ENCODE data around the gene IRF6. TPM values are rescaled to one million over a fixed set of nuclear protein-coding genes. Genes with fewer than 3 reads are reported as not detected.
"Not testable (repeated sequence)": the region's sequence is repeated elsewhere in the genome, so short reads cannot be mapped to it uniquely, and the experiment has no call there.

IRF6 gene
- total and polyA plus RNA-seq, 2 donors (not counting 1 experiment from before 2014, with no cell fraction given) = 0.66 to 1.00 TPM

GRCh38 chr1:209800984-209801834 lies 4.7 kb downstream of the IRF6 start:
- Histone ChIP-seq H3K4me3 (replicated peaks in 1 of 4; ENCODE audit: control extremely low read depth in 1 of 4, insufficient read depth in 1 of 4, low read depth in 3 of 4, low read length in 4 of 4) (no peak overlapping the region), H3K36me3 (ENCODE audit: control insufficient read depth, insufficient read depth, low read length) (no peaks in the 10 kb centered on the region), H4K20me1 (ENCODE audit: control insufficient read depth, extremely low read depth, insufficient read depth, low read length) (no peaks in the 10 kb centered on the region), H3K9me3 (ENCODE audit: control insufficient read depth, insufficient read depth, low read depth, low read length) (no peaks in the 10 kb centered on the region), H3K27me3 (ENCODE audit: control insufficient read depth, insufficient read depth, low read length) (peaks cover 4% of the 10 kb centered on the region), H3K4me2 (ENCODE audit: extremely low read depth, insufficient read depth, low read length) (no peak overlapping the region), H2AFZ (ENCODE audit: low read length) (no peak overlapping the region), H3K9ac (ENCODE audit: insufficient read depth, low read length) (no peak overlapping the region), H3K27ac (ENCODE audit: insufficient read depth, low read length) (no peak overlapping the region), H3K4me1 (ENCODE audit: control insufficient read depth, extremely low read depth, insufficient read depth, low read length) (peaks cover under 1% of the 10 kb centered on the region), H3K79me2 (ENCODE audit: control insufficient read depth, insufficient read depth, low read length) (no peaks in the 10 kb centered on the region)
- peak in 1 of 2 donors; percentile 66 for DNase-seq (ENCODE audit: low read depth in 2 of 2)
- no peak for TF ChIP-seq EZH2 (IDR thresholded peaks at IDR 0.05; ENCODE audit: low read length, missing control alignments)
- no peak for TF ChIP-seq CTCF (conservative IDR thresholded peaks at IDR 0.05 in 1 of 2, IDR thresholded peaks at IDR 0.05 in 1 of 2; ENCODE audit: low read depth in 1 of 2, low read length in 2 of 2)

- no peak for TF ChIP-seq CTCF (conservative IDR thresholded peaks at IDR 0.05 in 1 of 2, IDR thresholded peaks at IDR 0.05 in 1 of 2; ENCODE audit: low read depth in 1 of 2, low read length in 2 of 2)
- no peak for TF ChIP-seq EZH2 (IDR thresholded peaks at IDR 0.05; ENCODE audit: low read length, missing control alignments)
- no peak overlapping the region for H3K4me2 ChIP-seq (ENCODE audit: extremely low read depth, insufficient read depth, low read length)
- no peak overlapping the region for H2AFZ ChIP-seq (ENCODE audit: low read length)
- peaks cover 14% of the 10 kb centered on the region for H3K27me3 ChIP-seq (ENCODE audit: control insufficient read depth, insufficient read depth, low read length)
- H4K20me1 ChIP-seq (ENCODE audit: control insufficient read depth, extremely low read depth, insufficient read depth, low read length) = no peaks in the 10 kb centered on the region
- H3K4me3 ChIP-seq (replicated peaks in 1 of 4; ENCODE audit: control extremely low read depth in 1 of 4, insufficient read depth in 1 of 4, low read depth in 3 of 4, low read length in 4 of 4) = no peak overlapping the region
- no peaks in the 10 kb centered on the region for H3K9me3 ChIP-seq (ENCODE audit: control insufficient read depth, insufficient read depth, low read depth, low read length)
- H3K27ac ChIP-seq (ENCODE audit: insufficient read depth, low read length) = no peak overlapping the region
- H3K79me2 ChIP-seq (ENCODE audit: control insufficient read depth, insufficient read depth, low read length) = no peaks in the 10 kb centered on the region
- no peaks in the 10 kb centered on the region for H3K4me1 ChIP-seq (ENCODE audit: control insufficient read depth, extremely low read depth, insufficient read depth, low read length)
- peak in 1 of 2 donors; percentile 68 for DNase-seq (ENCODE audit: low read depth in 2 of 2)
- no peak overlapping the region for H3K9ac ChIP-seq (ENCODE audit: insufficient read depth, low read length)
- H3K36me3 ChIP-seq (ENCODE audit: control insufficient read depth, insufficient read depth, low read length) = no peaks in the 10 kb centered on the region
Measured at GRCh38 chr1:209797978-209798639, 7.8 kb downstream of the IRF6 start.

- not testable (repeated sequence) for H3K4me3 ChIP-seq (replicated peaks in 1 of 4; ENCODE audit: control extremely low read depth in 1 of 4, insufficient read depth in 1 of 4, low read depth in 3 of 4, low read length in 4 of 4); H3K27me3 ChIP-seq (ENCODE audit: control insufficient read depth, insufficient read depth, low read length); H3K27ac ChIP-seq (ENCODE audit: insufficient read depth, low read length); H3K9ac ChIP-seq (ENCODE audit: insufficient read depth, low read length); H3K79me2 ChIP-seq (ENCODE audit: control insufficient read depth, insufficient read depth, low read length); H3K36me3 ChIP-seq (ENCODE audit: control insufficient read depth, insufficient read depth, low read length); H2AFZ ChIP-seq (ENCODE audit: low read length); H3K9me3 ChIP-seq (ENCODE audit: control insufficient read depth, insufficient read depth, low read depth, low read length); H3K4me2 ChIP-seq (ENCODE audit: extremely low read depth, insufficient read depth, low read length); H4K20me1 ChIP-seq (ENCODE audit: control insufficient read depth, extremely low read depth, insufficient read depth, low read length); H3K4me1 ChIP-seq (ENCODE audit: control insufficient read depth, extremely low read depth, insufficient read depth, low read length); DNase-seq (ENCODE audit: low read depth in 2 of 2)
Measured at GRCh38 chr1:209793711-209794110, 12.2 kb downstream of the IRF6 start.

All from fibroblast of lung (primary cell).